ENCODE measurements around the gene BHMT2.

DNA sequence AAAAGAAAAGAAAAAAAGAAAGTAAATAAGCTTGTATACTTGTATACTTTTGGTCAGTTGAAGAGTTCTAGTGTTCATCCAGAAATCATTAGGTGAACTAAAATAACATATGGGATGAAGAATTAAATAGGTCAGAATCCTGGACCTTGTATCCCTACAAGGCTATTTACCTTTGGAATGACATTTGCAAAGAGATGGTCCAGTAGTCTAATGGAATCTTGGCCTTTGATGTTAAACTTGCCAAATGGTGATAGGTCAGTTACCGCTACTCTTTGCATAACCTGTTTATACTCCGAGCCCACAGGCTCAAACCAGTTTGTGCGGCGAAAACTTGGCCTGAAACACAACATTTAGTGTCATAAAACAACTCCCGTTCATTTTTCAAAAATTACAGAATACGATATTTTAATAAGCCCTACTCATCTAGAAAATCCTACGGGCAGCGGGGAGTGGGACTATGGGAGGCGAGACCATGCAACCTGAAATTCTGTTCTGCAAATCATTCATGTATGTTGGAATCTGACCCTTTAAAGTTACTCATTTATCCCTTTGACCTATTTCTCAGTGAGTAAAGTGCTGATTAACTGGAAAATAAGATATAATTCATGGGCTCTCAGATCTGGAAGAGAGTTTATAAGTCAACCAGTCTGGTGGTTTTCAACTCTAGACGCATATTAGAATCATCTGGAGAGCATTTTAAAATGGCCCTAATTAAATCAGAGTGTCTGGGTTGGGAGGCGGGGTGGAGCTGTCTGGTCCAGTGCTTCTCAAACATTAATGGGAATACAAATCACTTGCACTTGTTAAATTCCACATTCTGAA is 38.7 kb upstream of the BHMT2 start:
- TF ChIP-seq, protein P1, sequence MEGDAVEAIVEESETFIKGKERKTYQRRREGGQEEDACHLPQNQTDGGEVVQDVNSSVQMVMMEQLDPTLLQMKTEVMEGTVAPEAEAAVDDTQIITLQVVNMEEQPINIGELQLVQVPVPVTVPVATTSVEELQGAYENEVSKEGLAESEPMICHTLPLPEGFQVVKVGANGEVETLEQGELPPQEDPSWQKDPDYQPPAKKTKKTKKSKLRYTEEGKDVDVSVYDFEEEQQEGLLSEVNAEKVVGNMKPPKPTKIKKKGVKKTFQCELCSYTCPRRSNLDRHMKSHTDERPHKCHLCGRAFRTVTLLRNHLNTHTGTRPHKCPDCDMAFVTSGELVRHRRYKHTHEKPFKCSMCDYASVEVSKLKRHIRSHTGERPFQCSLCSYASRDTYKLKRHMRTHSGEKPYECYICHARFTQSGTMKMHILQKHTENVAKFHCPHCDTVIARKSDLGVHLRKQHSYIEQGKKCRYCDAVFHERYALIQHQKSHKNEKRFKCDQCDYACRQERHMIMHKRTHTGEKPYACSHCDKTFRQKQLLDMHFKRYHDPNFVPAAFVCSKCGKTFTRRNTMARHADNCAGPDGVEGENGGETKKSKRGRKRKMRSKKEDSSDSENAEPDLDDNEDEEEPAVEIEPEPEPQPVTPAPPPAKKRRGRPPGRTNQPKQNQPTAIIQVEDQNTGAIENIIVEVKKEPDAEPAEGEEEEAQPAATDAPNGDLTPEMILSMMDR (IDR thresholded peaks at IDR 0.05) = no peak
- no peak for TF ChIP-seq POLR2A (IDR thresholded peaks at IDR 0.05)

Data from testis (tissue), 2 donors.